HepG2 (cell line): ENCODE measurements around the gene PIK3R3. TPM values are rescaled to one million over a fixed set of nuclear protein-coding genes. Genes with fewer than 3 reads are reported as not detected.

Source experiments
- ATF1 ChIP-seq: IDR thresholded peaks from 2 replicates; pipeline ENCODE4 v1.6.1; 2016; ENCODE audit warnings: mild to moderate bottlenecking, control low read depth
- HDAC1 ChIP-seq: sonication (generic); formaldehyde crosslinking; IDR thresholded peaks from 2 replicates; pipeline ENCODE4 v1.5.1; 2020; ENCODE audit warnings: mild to moderate bottlenecking, missing genetic modification reagents
- IRF2 ChIP-seq: IDR thresholded peaks from 2 replicates; pipeline ENCODE4 v1.6.1; 2018; ENCODE audit warnings: missing genetic modification reagents, missing compliant biosample characterization
- LCORL ChIP-seq, 2 experiments: fragments of 450-650 bp in 1 of 2; sonication (generic) in 1 of 2; formaldehyde crosslinking in 1 of 2; IDR thresholded peaks; 2 replicates each; pipeline versions ENCODE4 v1.5.0 to v1.6.1; 2017 to 2020; ENCODE audit warnings: antibody characterized with exemption in 1 of 2, missing genetic modification reagents in 1 of 2
- MAF1 ChIP-seq: sonication (generic); formaldehyde crosslinking; IDR thresholded peaks from 2 replicates; pipeline ENCODE4 v1.5.0; 2020; ENCODE audit warnings: missing genetic modification reagents, borderline replicate concordance
- MED13 ChIP-seq: sonication (generic); formaldehyde crosslinking; IDR thresholded peaks from 2 replicates; pipeline ENCODE4 v1.5.0; 2020; ENCODE audit warnings: missing genetic modification reagents
- PITX1 ChIP-seq: sonication (generic); formaldehyde crosslinking; IDR thresholded peaks from 2 replicates; pipeline ENCODE4 v1.5.1; 2020; ENCODE audit warnings: mild to moderate bottlenecking, missing genetic modification reagents
- PPARG ChIP-seq: conservative IDR thresholded peaks from 2 replicates; pipeline ENCODE4 v1.6.1; 2016; ENCODE audit warnings: missing biosample characterization, missing genetic modification reagents
- PRPF4 ChIP-seq: fragments of 200-400 bp; formaldehyde crosslinking; IDR thresholded peaks from 2 replicates; pipeline ENCODE4 v1.6.1; 2016; ENCODE audit warnings: low read length, low read depth; ENCODE audit not compliant: poor library complexity, severe bottlenecking
- RFX1 ChIP-seq: fragments of 450-650 bp; IDR thresholded peaks from 2 replicates; pipeline ENCODE4 v1.6.1; 2017
- TARDBP ChIP-seq: sonication (generic); formaldehyde crosslinking; IDR thresholded peaks from 2 replicates; pipeline ENCODE4 v1.8.0; 2022; ENCODE audit warnings: mild to moderate bottlenecking, missing genetic modification reagents
- TSC22D2 ChIP-seq: sonication (generic); formaldehyde crosslinking; IDR thresholded peaks from 2 replicates; pipeline ENCODE4 v1.5.1; 2020; ENCODE audit warnings: missing genetic modification reagents, mild to moderate bottlenecking, borderline replicate concordance
- ZNF17 ChIP-seq: sonication (generic); formaldehyde crosslinking; IDR thresholded peaks from 2 replicates; pipeline ENCODE4 v1.5.0; 2020; ENCODE audit warnings: mild to moderate bottlenecking, missing genetic modification reagents
- ZNF263 ChIP-seq: sonication (generic); formaldehyde crosslinking; IDR thresholded peaks from 2 replicates; pipeline ENCODE4 v1.4.0; 2020; ENCODE audit warnings: missing genetic modification reagents
- ZNF501 ChIP-seq: sonication (generic); formaldehyde crosslinking; IDR thresholded peaks from 2 replicates; pipeline ENCODE4 v1.5.1; 2020; ENCODE audit warnings: mild to moderate bottlenecking, moderate library complexity, missing genetic modification reagents
- ZNF790 ChIP-seq: sonication (generic); formaldehyde crosslinking; IDR thresholded peaks from 2 replicates; pipeline ENCODE4 v1.8.0; 2022; ENCODE audit warnings: missing genetic modification reagents, mild to moderate bottlenecking, borderline replicate concordance
- polyA plus RNA-seq, 8 experiments: library from polyadenylated mRNA; depleted of rRNA in 3 of 8; stranded (reverse) in 7 of 8; unstranded in 1 of 8; fragments of >200 nt; fragmentation: Illumina TruSeq in 4 of 8; extraction: Trizol in 4 of 8; gene quantifications; 2 replicates each; pipeline versions ENCODE4 v1.2.1 to v1.2.3, GENCODE V29; 2011 to 2016; ENCODE audit warnings: low read depth in 4 of 8, missing spikeins in 1 of 8, mixed read lengths in 1 of 8; ENCODE audit not compliant: insufficient read depth in 1 of 8
- total RNA-seq, 5 experiments: library from RNA; depleted of rRNA; stranded (reverse); fragments of >200 nt; fragmentation: Illumina TruSeq; extraction: Trizol; gene quantifications; 2 replicates each; pipeline ENCODE4 v1.2.3, GENCODE V29; 2016; ENCODE audit warnings: low read depth in 1 of 5
- TF ChIP-seq, protein P1 (sequence below): sonication (generic); formaldehyde crosslinking; IDR thresholded peaks from 2 replicates; pipeline ENCODE4 v1.5.0; 2020; ENCODE audit warnings: missing genetic modification reagents
- TF ChIP-seq, protein P2 (sequence below): sonication (generic); formaldehyde crosslinking; IDR thresholded peaks from 2 replicates; pipeline ENCODE4 v1.5.1; 2020; ENCODE audit warnings: missing genetic modification reagents, mild to moderate bottlenecking, borderline replicate concordance
- TF ChIP-seq, protein P3 (sequence below): sonication (generic); formaldehyde crosslinking; IDR thresholded peaks from 2 replicates; pipeline ENCODE4 v1.5.0; 2020; ENCODE audit warnings: mild to moderate bottlenecking, missing genetic modification reagents, borderline replicate concordance

PIK3R3 gene
- total and polyA plus RNA-seq, 2 of the 13 experiments (the other 11 are each of a cell fraction or from before 2014, with no cell fraction given) = 0.37 to 6.9 TPM

DNA sequence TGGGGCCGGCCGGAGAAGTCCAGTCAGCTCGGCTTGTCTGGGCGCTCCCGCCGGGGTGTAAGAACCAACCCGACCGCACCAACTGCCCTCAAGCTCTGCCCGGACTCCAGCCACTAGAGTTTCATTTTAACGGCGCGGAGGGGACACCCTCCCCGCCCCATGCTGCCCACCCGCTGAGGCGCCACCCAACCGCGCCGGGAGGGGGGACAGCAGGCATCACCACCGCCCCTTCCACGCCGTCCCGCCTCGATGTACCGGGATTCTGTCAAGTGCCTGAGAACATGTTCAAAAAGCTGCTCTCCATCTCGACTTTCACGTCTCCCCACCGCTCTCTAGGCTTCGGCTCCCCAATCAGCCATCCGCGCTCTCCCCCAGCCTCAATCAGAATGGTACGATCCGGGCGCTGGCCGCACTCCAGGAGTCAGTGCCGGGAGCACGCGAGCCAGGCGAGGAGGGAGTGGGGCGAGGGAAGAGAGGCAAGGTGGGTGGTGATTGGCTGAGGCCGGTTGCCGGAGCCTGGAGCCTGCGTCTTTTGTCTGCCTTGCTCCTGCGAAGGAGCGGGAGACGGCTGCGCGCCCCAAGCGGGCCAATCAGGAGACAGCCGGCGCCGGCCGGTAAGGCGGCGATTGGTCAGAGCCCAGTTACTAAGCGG lies at the start of gene PIK3R3 (continued):
- TF ChIP-seq, protein P1, sequence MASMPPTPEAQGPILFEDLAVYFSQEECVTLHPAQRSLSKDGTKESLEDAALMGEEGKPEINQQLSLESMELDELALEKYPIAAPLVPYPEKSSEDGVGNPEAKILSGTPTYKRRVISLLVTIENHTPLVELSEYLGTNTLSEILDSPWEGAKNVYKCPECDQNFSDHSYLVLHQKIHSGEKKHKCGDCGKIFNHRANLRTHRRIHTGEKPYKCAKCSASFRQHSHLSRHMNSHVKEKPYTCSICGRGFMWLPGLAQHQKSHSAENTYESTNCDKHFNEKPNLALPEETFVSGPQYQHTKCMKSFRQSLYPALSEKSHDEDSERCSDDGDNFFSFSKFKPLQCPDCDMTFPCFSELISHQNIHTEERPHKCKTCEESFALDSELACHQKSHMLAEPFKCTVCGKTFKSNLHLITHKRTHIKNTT (CRISPR knock-in tag) = no peak
- TF ChIP-seq RFX1 = no peak
- peak; percentile 63 for TF ChIP-seq PPARG
- no peak; the same call in 1 of the 2 replicates for TF ChIP-seq PITX1 (CRISPR knock-in tag)
- no peak for TF ChIP-seq MAF1
- peak; percentile 58; the same call in 1 of the 2 replicates for TF ChIP-seq ZNF17 (CRISPR knock-in tag)
- TF ChIP-seq ZNF790 (CRISPR knock-in tag) = peak; percentile 97; the same call in 1 of the 2 replicates
- TF ChIP-seq ZNF263 (CRISPR knock-in tag) = peak; percentile 94
- TF ChIP-seq PRPF4 = no peak
- peak; percentile 94 for TF ChIP-seq MED13 (CRISPR knock-in tag)
- peak; percentile 86 for TF ChIP-seq ZNF501 (CRISPR knock-in tag)
- peak; percentile 92 for TF ChIP-seq TARDBP (CRISPR knock-in tag)
- TF ChIP-seq TSC22D2 = peak; percentile 98
- TF ChIP-seq, protein P2, sequence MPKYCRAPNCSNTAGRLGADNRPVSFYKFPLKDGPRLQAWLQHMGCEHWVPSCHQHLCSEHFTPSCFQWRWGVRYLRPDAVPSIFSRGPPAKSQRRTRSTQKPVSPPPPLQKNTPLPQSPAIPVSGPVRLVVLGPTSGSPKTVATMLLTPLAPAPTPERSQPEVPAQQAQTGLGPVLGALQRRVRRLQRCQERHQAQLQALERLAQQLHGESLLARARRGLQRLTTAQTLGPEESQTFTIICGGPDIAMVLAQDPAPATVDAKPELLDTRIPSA (CRISPR knock-in tag) = peak; percentile 89; the same call in 1 of the 2 replicates
- TF ChIP-seq HDAC1 (CRISPR knock-in tag) = peak; percentile 67; the same call in 1 of the 2 replicates
- peak; percentile 61; the same call in 1 of the 2 replicates for TF ChIP-seq ATF1 (CRISPR knock-in tag)
- peak; percentile 95; the same call in 1 of the 2 replicates for TF ChIP-seq IRF2 (CRISPR knock-in tag)
- TF ChIP-seq LCORL (IDR thresholded peaks at IDR 0.05) = no peak
- TF ChIP-seq LCORL (CRISPR knock-in tag; IDR thresholded peaks at IDR 0.05) = peak; percentile 84
- TF ChIP-seq, protein P3, sequence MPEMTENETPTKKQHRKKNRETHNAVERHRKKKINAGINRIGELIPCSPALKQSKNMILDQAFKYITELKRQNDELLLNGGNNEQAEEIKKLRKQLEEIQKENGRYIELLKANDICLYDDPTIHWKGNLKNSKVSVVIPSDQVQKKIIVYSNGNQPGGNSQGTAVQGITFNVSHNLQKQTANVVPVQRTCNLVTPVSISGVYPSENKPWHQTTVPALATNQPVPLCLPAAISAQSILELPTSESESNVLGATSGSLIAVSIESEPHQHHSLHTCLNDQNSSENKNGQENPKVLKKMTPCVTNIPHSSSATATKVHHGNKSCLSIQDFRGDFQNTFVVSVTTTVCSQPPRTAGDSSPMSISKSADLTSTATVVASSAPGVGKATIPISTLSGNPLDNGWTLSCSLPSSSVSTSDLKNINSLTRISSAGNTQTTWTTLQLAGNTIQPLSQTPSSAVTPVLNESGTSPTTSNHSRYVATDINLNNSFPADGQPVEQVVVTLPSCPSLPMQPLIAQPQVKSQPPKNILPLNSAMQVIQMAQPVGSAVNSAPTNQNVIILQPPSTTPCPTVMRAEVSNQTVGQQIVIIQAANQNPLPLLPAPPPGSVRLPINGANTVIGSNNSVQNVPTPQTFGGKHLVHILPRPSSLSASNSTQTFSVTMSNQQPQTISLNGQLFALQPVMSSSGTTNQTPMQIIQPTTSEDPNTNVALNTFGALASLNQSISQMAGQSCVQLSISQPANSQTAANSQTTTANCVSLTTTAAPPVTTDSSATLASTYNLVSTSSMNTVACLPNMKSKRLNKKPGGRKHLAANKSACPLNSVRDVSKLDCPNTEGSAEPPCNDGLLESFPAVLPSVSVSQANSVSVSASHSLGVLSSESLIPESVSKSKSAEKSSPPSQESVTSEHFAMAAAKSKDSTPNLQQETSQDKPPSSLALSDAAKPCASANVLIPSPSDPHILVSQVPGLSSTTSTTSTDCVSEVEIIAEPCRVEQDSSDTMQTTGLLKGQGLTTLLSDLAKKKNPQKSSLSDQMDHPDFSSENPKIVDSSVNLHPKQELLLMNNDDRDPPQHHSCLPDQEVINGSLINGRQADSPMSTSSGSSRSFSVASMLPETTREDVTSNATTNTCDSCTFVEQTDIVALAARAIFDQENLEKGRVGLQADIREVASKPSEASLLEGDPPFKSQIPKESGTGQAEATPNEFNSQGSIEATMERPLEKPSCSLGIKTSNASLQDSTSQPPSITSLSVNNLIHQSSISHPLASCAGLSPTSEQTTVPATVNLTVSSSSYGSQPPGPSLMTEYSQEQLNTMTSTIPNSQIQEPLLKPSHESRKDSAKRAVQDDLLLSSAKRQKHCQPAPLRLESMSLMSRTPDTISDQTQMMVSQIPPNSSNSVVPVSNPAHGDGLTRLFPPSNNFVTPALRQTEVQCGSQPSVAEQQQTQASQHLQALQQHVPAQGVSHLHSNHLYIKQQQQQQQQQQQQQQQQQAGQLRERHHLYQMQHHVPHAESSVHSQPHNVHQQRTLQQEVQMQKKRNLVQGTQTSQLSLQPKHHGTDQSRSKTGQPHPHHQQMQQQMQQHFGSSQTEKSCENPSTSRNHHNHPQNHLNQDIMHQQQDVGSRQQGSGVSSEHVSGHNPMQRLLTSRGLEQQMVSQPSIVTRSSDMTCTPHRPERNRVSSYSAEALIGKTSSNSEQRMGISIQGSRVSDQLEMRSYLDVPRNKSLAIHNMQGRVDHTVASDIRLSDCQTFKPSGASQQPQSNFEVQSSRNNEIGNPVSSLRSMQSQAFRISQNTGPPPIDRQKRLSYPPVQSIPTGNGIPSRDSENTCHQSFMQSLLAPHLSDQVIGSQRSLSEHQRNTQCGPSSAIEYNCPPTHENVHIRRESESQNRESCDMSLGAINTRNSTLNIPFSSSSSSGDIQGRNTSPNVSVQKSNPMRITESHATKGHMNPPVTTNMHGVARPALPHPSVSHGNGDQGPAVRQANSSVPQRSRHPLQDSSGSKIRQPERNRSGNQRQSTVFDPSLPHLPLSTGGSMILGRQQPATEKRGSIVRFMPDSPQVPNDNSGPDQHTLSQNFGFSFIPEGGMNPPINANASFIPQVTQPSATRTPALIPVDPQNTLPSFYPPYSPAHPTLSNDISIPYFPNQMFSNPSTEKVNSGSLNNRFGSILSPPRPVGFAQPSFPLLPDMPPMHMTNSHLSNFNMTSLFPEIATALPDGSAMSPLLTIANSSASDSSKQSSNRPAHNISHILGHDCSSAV (CRISPR knock-in tag) = peak; percentile 90; the same call in 1 of the 2 replicates
